Right lobe of liver (tissue), 6 donors: ENCODE data around the gene HOXC10. TPM values are rescaled to one million over a fixed set of nuclear protein-coding genes. Genes with fewer than 3 reads are reported as not detected.

ENCODE experiments used
- ATAC-seq, 4 donors: fragments of 200-7000 bp; cut with Tn5 transposase; one replicate each; pipeline ENCODE4 v1.9.1; 2020; ENCODE audit warnings: mild to moderate bottlenecking in 4 of 4, moderate library complexity in 4 of 4
- DNase-seq, 3 donors: peaks; one replicate each; pipeline ENCODE4 v3.0.0-alpha.2; 2020
- H3K27ac ChIP-seq, 3 donors: fragments of 200-600 bp; one replicate each; pipeline ENCODE4 v1.8.0; 2022
- H3K27me3 ChIP-seq, 2 donors: fragments of 200-600 bp; one replicate each; pipeline ENCODE4 v1.8.0; 2022
- H3K36me3 ChIP-seq, 4 donors: fragments of 200-600 bp; sonication (generic) in 1 of 4; one replicate each; pipeline versions ENCODE4 v1.5.1 to v1.8.0; 2017 to 2022; ENCODE audit warnings: control low read depth in 1 of 4
- H3K4me1 ChIP-seq, 4 donors: fragments of 200-600 bp; sonication (generic) in 1 of 4; one replicate each; pipeline versions ENCODE4 v1.5.1 to v1.8.0; 2017 to 2022; ENCODE audit warnings: control low read depth in 1 of 4
- H3K4me3 ChIP-seq, 3 donors: fragments of 200-600 bp; one replicate each; pipeline ENCODE4 v1.8.0; 2022
- H3K9me3 ChIP-seq, 4 donors: fragments of 200-600 bp; sonication (generic) in 1 of 4; one replicate each; pipeline versions ENCODE4 v1.5.1 to v1.8.0; 2017 to 2022; ENCODE audit warnings: control low read depth in 1 of 4
- CTCF ChIP-seq, 4 donors: fragments of 200-600 bp in 3 of 4; fragments of 450-650 bp in 1 of 4; IDR thresholded peaks; one replicate each; pipeline versions ENCODE4 v1.5.1 to v1.8.0; 2016 to 2022; ENCODE audit warnings: antibody characterized with exemption in 4 of 4, mild to moderate bottlenecking in 2 of 4
- POLR2A ChIP-seq: fragments of 450-650 bp; IDR thresholded peaks from one replicate; pipeline ENCODE4 v1.6.1; 2017; ENCODE audit warnings: antibody characterized with exemption, mild to moderate bottlenecking
- WGBS: methylation state at CpG from one replicate; pipeline ENCODE4 v1.1.6; 2018; ENCODE audit warnings: low coverage, low lambda C conversion rate; ENCODE audit not compliant: insufficient coverage; ENCODE audit errors: missing lambda C conversion rate; 5-methylcytosine and 5-hydroxymethylcytosine counted together
- intact Hi-C, 2 donors: fragments of 100-400 bp; cut with DNase I; formaldehyde crosslinking; loops; one replicate each; pipeline versions ENCODE4 v1.11.2 to v1.14.1; 2022
- total RNA-seq, 6 experiments: library from RNA; depleted of rRNA in 2 of 6; stranded (reverse); fragments of >200 nt in 2 of 6; fragmentation: NEBNext Ultra II Directional in 3 of 6; extraction: Animal tissue kit (Norgen Biotek cat#: 25700) in 3 of 6; gene quantifications; one replicate each; pipeline versions ENCODE4 v1.1.0 to v1.2.4, GENCODE V29; 2016 to 2023
- donor health status: DM: no; HTN: yes; CAD: no.
- donor health status: DM: no; HTN: no; CAD: no.
- donor health status: DM: no; HTN: no; CAD: no.
- donor health status: DM: no; HTN: yes; CAD: no.
- donor health status: DM: no; HTN: yes; CAD: no.

HOXC10 gene
- total RNA-seq, 6 experiments from 2014 or later: not detected

GRCh38 chr12:54014377-54015017 is 29.6 kb downstream of the HOXC10 start:
- 5% methylated on average over 33 of the region's 36 CpGs for WGBS
- H3K4me1 ChIP-seq: peaks cover 0 to 4% (median 0%) of the 10 kb centered on the region in 4 donors
- H3K36me3 ChIP-seq: no peaks in the 10 kb centered on the region
- ATAC-seq: no peak
- H3K27me3 ChIP-seq: peaks cover 0 to 79% of the 10 kb centered on the region in 2 donors
- no peak overlapping the region for H3K27ac ChIP-seq
- DNase-seq: no peak
- H3K4me3 ChIP-seq: no peak overlapping the region
- intact Hi-C loops: no loop called here
- no peak for TF ChIP-seq POLR2A
- no peak for TF ChIP-seq CTCF (IDR thresholded peaks at IDR 0.05)
- H3K9me3 ChIP-seq: no peaks in the 10 kb centered on the region

DNA sequence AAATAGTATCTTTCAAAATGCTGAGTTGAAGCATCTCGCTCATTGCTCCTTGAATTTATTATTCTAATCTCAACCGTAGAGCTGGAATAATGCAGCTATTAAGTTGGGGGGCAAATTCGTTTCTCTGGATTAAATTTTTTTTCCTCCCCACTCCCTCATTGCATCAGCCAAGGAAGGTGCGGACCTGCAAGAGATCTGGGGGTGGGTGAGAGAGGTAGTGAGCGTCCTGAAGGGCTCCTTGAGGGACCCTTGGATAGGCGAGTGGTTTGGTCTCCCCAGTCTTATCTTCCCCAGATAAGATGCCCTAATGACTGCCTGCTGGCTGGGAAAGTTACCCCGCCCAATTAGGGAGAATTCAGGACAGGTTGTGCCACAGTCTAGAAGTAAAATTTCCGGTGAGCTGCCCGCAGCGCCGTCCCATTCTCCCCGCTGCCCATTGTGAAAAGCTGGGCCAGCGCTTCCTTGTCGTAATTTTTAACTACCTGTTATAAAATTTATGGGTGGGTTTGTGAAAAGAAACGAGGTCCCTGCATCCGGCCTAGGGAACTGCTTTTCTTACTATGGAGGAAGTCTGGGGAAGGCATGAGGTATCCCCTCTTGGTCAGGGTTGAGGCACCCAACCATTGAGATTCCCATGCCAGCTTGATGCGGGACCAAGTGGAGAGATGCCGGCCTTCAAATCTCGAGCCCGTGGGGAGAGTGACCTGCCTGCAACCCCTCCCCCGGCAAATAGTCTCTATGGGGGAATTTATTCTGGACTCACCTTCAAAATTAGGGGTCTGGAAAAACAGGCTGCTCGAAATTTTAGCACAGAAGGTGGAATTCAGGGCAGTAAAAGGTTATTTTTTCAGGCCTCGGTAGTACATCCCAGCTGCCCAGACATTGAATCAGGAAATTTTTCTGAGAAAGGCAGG is 30.3 kb downstream of the HOXC10 start:
- Histone ChIP-seq H3K36me3 (no peaks in the 10 kb centered on the region), H3K27ac (no peak overlapping the region), H3K27me3 (peaks cover 0 to 74% of the 10 kb centered on the region in 2 donors), H3K4me1 (peaks cover 0 to 4% (median 0%) of the 10 kb centered on the region in 4 donors), H3K4me3 (no peak overlapping the region), H3K9me3 (no peaks in the 10 kb centered on the region)
- intact Hi-C loops: no loop called here
- 6% methylated on average over 20 of the region's 23 CpGs for WGBS
- TF ChIP-seq CTCF (IDR thresholded peaks at IDR 0.05) (no peak), POLR2A (no peak)
- no peak for ATAC-seq
- DNase-seq: no peak

- TF ChIP-seq CTCF (IDR thresholded peaks at IDR 0.05) (no peak), POLR2A (no peak)
- H3K4me1 ChIP-seq: peaks cover 0 to 4% (median 0%) of the 10 kb centered on the region in 4 donors
- no peak for DNase-seq
- H3K4me3 ChIP-seq: no peak overlapping the region
- H3K9me3 ChIP-seq: no peaks in the 10 kb centered on the region
- H3K27ac ChIP-seq: no peak overlapping the region
- H3K27me3 ChIP-seq: peaks cover 0 to 66% of the 10 kb centered on the region in 2 donors
- intact Hi-C loops: no loop called here
- 10% methylated on average over 3 of the region's 3 CpGs for WGBS
- no peaks in the 10 kb centered on the region for H3K36me3 ChIP-seq
- ATAC-seq: no peak
Observed at GRCh38 chr12:54016051-54016450, 31.1 kb downstream of the HOXC10 start.

DNA sequence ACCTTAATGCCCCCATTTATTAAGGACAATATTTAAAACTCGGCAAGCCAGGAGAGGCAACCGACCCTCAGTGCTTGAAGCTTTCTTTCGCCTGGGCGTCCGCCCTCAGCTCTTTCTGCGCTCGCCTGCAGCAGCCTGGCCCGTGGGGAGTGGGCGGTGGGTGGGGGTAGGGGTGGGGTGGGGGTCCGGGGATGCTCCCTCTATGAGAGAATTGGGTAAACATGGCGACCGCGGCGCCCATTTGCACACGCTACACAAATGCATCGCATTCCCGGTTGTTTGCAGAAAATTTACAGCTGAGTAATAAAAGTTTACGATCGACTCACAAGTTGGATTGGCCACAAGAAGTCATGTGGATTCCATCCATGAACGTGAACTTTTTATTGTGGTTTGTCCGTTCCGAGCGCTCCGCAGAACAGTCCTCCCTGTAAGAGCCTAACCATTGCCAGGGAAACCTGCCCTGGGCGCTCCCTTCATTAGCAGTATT is 31.6 kb downstream of the HOXC10 start:
- Histone ChIP-seq H3K4me1 (peaks cover 0 to 4% (median 0%) of the 10 kb centered on the region in 4 donors), H3K36me3 (no peaks in the 10 kb centered on the region), H3K4me3 (no peak overlapping the region), H3K27me3 (peaks cover 0 to 69% of the 10 kb centered on the region in 2 donors), H3K9me3 (no peaks in the 10 kb centered on the region), H3K27ac (no peak overlapping the region)
- intact Hi-C loops: no loop called here
- WGBS: 4% methylated on average over 23 of the region's 25 CpGs
- no peak for TF ChIP-seq POLR2A
- TF ChIP-seq CTCF (IDR thresholded peaks at IDR 0.05): no peak
- DNase-seq: no peak
- no peak for ATAC-seq
